ENCODE measurements around the gene LCK. TPM values are rescaled to one million over a fixed set of nuclear protein-coding genes. Genes with fewer than 3 reads are reported as not detected.

LCK gene
- total and polyA plus RNA-seq, 9 of the 15 experiments (the other 6 are each of a cell fraction or from before 2014, with no cell fraction given): 0.04 to 0.47 (median 0.13) TPM; not detected in 6

DNA sequence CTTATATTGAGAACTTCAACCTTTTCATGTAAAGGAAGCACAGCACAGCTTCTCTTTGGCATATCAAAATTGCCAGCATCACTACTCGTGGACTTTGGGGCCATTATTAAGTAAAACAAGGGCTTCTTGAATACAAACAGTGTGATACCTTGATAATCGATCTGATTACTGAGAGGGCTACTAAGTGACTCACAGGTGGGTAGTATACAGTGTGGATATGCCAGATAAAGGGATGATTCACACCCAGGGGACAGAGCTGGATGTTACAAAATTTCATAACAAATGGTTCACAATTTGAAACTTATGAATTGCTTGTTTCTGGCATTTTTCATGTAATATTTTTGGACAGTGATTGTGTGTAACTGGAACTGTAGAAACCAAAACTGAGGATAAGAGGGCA lies 56.3 kb downstream of the LCK start (continued):
- TF ChIP-seq HMGN3 (IDR thresholded peaks at IDR 0.05; ENCODE audit: borderline replicate concordance, extremely low read depth, insufficient read length, low read depth, low read length): no peak
- TF ChIP-seq ZNF76 (CRISPR knock-in tag; IDR thresholded peaks at IDR 0.05; ENCODE audit: borderline replicate concordance): no peak
- TF ChIP-seq, protein P1, sequence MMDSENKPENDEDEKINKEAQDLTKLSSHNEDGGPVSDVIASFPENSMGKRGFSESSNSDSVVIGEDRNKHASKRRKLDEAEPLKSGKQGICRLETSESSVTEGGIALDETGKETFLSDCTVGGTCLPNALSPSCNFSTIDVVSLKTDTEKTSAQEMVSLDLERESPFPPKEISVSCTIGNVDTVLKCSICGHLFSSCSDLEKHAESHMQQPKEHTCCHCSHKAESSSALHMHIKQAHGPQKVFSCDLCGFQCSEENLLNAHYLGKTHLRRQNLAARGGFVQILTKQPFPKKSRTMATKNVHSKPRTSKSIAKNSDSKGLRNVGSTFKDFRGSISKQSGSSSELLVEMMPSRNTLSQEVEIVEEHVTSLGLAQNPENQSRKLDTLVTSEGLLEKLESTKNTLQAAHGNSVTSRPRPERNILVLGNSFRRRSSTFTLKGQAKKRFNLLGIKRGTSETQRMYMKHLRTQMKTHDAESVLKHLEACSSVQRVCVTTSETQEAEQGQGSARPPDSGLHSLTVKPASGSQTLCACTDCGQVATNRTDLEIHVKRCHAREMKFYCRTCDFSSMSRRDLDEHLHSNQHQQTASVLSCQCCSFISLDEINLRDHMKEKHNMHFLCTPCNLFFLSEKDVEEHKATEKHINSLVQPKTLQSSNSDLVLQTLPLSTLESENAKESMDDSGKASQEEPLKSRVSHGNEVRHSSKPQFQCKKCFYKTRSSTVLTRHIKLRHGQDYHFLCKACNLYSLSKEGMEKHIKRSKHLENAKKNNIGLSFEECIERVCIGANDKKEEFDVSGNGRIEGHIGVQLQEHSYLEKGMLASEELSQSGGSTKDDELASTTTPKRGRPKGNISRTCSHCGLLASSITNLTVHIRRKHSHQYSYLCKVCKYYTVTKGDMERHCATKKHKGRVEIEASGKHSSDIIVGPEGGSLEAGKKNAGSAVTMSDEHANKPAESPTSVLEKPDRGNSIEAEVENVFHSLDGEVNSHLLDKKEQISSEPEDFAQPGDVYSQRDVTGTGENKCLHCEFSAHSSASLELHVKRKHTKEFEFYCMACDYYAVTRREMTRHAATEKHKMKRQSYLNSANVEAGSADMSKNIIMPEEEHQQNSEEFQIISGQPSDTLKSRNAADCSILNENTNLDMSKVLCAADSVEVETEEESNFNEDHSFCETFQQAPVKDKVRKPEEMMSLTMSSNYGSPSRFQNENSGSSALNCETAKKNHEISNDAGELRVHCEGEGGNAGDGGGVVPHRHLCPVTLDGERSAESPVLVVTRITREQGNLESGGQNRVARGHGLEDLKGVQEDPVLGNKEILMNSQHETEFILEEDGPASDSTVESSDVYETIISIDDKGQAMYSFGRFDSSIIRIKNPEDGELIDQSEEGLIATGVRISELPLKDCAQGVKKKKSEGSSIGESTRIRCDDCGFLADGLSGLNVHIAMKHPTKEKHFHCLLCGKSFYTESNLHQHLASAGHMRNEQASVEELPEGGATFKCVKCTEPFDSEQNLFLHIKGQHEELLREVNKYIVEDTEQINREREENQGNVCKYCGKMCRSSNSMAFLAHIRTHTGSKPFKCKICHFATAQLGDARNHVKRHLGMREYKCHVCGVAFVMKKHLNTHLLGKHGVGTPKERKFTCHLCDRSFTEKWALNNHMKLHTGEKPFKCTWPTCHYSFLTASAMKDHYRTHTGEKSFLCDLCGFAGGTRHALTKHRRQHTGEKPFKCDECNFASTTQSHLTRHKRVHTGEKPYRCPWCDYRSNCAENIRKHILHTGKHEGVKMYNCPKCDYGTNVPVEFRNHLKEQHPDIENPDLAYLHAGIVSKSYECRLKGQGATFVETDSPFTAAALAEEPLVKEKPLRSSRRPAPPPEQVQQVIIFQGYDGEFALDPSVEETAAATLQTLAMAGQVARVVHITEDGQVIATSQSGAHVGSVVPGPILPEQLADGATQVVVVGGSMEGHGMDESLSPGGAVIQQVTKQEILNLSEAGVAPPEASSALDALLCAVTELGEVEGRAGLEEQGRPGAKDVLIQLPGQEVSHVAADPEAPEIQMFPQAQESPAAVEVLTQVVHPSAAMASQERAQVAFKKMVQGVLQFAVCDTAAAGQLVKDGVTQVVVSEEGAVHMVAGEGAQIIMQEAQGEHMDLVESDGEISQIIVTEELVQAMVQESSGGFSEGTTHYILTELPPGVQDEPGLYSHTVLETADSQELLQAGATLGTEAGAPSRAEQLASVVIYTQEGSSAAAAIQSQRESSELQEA (IDR thresholded peaks at IDR 0.05; ENCODE audit: low read depth): no peak
- TF ChIP-seq HDAC2 (IDR thresholded peaks at IDR 0.05): 0 out of 2 replicates have a peak, but pooled peaks have one; percentile 35
- TF ChIP-seq CEBPG (CRISPR knock-in tag; IDR thresholded peaks at IDR 0.05): no peak
- peak in 1 of 2 experiments; percentile 70; a peak in 1 of 4 replicates for TF ChIP-seq CEBPG (tag; conservative IDR thresholded peaks at IDR 0.05 in 1 of 2, IDR thresholded peaks at IDR 0.05 in 1 of 2)
- TF ChIP-seq RHOXF2B (CRISPR knock-in tag; conservative IDR thresholded peaks at IDR 0.05): no peak
- TF ChIP-seq BRD4 (IDR thresholded peaks at IDR 0.05): no peak
- TF ChIP-seq ZNF140 (CRISPR knock-in tag; IDR thresholded peaks at IDR 0.05): no peak
- peak; percentile 66 for TF ChIP-seq DACH1 (IDR thresholded peaks at IDR 0.05; ENCODE audit: partially characterized antibody)
- TF ChIP-seq, protein P2, sequence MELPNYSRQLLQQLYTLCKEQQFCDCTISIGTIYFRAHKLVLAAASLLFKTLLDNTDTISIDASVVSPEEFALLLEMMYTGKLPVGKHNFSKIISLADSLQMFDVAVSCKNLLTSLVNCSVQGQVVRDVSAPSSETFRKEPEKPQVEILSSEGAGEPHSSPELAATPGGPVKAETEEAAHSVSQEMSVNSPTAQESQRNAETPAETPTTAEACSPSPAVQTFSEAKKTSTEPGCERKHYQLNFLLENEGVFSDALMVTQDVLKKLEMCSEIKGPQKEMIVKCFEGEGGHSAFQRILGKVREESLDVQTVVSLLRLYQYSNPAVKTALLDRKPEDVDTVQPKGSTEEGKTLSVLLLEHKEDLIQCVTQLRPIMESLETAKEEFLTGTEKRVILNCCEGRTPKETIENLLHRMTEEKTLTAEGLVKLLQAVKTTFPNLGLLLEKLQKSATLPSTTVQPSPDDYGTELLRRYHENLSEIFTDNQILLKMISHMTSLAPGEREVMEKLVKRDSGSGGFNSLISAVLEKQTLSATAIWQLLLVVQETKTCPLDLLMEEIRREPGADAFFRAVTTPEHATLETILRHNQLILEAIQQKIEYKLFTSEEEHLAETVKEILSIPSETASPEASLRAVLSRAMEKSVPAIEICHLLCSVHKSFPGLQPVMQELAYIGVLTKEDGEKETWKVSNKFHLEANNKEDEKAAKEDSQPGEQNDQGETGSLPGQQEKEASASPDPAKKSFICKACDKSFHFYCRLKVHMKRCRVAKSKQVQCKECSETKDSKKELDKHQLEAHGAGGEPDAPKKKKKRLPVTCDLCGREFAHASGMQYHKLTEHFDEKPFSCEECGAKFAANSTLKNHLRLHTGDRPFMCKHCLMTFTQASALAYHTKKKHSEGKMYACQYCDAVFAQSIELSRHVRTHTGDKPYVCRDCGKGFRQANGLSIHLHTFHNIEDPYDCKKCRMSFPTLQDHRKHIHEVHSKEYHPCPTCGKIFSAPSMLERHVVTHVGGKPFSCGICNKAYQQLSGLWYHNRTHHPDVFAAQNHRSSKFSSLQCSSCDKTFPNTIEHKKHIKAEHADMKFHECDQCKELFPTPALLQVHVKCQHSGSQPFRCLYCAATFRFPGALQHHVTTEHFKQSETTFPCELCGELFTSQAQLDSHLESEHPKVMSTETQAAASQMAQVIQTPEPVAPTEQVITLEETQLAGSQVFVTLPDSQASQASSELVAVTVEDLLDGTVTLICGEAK (IDR thresholded peaks at IDR 0.05): no peak
- TF ChIP-seq, protein P2 (CRISPR knock-in tag; IDR thresholded peaks at IDR 0.05): no peak

Measured in K562 (cell line).